ENCODE results near the gene MPP3.

MPP3 gene

DNA sequence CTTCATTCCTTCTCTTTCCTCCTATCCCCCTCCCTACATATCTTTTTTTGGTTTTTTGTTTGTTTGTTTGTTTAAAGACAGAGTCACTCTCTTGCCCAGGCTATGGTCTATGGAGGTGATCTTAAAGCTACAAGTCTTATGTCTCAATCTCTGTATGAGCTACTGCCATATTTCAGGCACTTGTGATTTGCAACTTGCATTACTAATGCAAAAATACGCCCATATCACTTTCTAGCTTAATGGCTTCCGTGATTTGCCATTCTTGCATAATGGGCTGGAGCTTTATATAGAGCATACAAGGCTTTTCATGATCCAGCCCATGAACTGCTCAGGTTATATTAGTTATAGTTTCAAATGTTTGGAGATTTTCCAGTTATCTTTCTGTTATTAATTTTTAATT is 45.2 kb downstream of the MPP3 start:
- TF ChIP-seq, protein P1, sequence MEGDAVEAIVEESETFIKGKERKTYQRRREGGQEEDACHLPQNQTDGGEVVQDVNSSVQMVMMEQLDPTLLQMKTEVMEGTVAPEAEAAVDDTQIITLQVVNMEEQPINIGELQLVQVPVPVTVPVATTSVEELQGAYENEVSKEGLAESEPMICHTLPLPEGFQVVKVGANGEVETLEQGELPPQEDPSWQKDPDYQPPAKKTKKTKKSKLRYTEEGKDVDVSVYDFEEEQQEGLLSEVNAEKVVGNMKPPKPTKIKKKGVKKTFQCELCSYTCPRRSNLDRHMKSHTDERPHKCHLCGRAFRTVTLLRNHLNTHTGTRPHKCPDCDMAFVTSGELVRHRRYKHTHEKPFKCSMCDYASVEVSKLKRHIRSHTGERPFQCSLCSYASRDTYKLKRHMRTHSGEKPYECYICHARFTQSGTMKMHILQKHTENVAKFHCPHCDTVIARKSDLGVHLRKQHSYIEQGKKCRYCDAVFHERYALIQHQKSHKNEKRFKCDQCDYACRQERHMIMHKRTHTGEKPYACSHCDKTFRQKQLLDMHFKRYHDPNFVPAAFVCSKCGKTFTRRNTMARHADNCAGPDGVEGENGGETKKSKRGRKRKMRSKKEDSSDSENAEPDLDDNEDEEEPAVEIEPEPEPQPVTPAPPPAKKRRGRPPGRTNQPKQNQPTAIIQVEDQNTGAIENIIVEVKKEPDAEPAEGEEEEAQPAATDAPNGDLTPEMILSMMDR (IDR thresholded peaks at IDR 0.05; ENCODE audit: extremely low read depth, missing control alignments) = no peak
- DNase-seq (ENCODE audit: low spot score) = no peak

DNA sequence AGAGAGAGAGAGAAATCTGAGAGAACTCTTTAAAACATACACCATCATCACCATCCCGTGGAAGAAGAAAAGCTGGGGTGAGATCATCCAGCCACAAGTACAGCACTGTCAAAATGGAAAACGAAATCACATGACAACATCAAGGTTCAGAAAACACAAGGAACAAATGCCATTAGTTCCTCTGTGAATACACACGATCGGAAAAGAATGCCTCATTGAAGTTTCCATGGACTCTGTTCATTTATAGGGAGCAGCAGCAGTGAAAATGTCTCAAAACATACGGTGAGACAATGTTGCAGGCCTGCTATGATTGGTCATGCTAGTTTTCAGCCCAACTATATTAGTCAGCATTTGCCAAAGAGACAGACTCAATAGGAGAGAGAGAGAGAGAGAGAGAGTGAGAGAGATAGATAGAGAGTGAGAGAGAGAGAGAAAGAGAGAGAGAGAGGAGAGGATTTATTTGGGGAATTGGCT is 48.3 kb downstream of the MPP3 start:
- DNase-seq (ENCODE audit: low spot score) = no peak
- TF ChIP-seq, protein P1 (IDR thresholded peaks at IDR 0.05; ENCODE audit: extremely low read depth, missing control alignments) = no peak

DNA sequence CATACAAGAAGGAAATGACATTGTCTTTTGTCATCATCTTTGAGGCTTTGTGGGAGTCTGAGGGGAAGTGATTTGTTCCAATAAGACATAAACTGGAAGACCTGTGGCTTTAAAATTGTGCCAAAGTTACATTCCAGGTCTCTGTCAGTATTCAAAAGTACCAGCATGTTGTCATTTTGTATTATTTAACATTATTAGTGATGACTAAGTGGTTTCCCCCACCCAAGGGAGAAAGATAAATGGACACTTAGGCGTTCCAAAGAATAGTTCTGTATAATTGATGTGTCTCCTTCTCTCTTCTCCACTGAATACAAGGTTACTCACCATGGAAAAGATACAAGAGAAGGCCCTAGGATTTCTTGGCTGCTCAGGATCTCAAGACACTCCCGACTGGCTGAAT is 48.9 kb downstream of the MPP3 start:
- no peak for DNase-seq (ENCODE audit: low spot score)
- TF ChIP-seq, protein P1 (IDR thresholded peaks at IDR 0.05; ENCODE audit: extremely low read depth, missing control alignments) = no peak

DNA sequence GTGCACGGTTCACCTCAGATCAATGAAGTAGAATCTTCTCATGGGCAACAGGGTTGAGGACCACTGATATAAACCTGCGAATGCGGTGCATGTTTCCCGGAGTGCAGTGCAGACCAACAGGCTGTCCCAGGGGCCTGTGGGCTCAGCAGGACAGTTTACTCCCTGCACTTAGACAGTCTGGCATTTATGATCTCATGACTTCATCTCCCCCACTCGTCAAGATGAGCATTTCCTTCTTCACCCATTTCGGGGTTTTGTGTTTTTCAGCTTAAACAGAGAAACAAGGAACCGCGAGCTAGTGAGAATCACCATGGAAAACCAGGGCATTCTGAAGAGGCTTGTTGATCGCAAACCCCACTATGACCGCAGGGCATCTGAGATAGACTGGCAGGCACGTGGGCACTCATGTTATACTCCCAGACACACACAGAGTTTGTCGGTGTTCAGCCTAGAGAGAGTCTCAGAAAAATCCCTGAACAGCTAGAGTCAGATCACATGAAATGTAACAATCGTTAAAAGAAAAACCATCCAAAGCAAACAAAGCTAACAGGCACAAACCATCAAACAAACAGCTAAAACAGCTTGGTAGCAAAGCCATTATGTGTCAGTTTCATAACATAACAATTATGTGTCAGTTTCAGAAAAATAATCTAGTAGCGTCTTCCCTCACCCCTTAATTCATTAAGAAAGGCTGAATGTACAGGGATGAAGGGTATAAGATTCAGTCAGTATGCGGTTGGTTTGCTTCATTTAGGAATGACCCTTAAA is 49.8 kb downstream of the MPP3 start:
- TF ChIP-seq, protein P1 (IDR thresholded peaks at IDR 0.05; ENCODE audit: extremely low read depth, missing control alignments) = no peak
- DNase-seq (ENCODE audit: low spot score) = no peak

DNA sequence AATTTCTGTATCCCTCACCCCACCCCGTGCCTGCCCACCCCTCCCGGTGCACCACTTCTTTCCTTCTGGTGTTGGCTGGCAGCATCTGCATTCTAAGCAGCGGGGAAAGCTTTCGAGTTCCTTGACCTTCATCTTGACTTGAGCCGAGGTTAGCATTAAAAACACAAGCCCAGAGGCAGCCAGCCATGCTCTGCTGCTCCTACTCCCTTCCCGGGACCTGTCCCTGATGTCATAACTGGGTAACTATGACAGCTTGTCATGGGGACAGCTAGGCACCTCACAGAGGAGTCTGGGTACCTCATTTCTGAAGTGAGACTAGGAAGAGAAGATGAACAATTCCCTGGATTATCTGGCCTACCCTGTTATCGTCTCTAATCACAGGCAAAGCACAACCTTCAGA is 52.8 kb downstream of the MPP3 start, which contains the start of gene CFAP97D1:
CFAP97D1 (plus strand) TSS at position 301 of the 400 bp plus-strand sequence; CDS start at position 329, 28 bp downstream.
- TF ChIP-seq, protein P1 (IDR thresholded peaks at IDR 0.05; ENCODE audit: extremely low read depth, missing control alignments) = no peak
- DNase-seq (ENCODE audit: low spot score) = no peak

DNA sequence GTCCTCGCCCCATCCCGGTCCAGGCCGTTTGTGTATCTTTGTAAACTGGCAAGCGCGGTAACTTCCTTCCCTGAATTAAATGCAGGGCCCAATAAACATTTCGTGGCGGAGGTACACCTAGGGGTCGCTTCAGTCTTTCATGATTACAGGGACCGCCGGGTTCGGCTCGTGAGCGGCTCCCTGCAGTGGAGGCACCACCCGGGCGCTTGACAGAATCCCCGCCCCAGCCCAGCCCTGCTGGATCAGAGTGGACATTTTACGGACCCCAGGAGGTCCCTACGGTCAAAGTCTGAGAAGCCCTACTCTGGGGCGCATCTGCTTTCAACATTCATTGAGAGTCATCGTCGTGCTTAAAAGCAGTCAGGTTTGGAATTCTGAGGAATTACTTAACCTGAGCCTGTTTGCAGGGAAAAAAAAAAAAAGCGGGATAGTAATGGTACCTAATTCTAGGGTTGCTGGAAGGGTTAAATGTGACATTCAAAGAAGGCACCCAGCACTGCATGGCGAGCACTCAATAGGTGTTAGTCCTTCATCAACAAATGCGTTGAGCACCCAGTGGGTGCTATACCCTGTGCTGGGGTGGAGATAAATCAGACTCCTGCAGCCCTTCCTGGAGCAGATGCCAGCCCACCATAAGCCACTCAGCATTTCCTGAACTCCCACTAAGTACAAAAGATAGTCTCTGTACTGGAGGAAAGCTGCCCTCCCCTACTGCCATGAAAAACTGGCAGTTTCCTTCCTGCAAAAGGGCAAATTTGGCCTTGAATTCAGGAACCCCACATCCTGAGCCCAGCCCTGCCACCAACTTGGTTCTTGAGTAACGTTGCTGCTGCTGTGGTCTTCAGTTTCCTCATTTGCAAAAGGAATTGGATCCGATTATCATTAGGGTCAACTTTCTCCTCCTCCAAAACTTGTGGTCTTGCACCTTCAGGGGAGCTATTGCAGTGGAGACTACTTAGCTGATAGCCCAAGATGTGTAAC is 53.5 kb downstream of the MPP3 start:
- no peak for DNase-seq (ENCODE audit: low spot score)

More for the DNA sequence above, 53.5 kb downstream of the MPP3 start:
- TF ChIP-seq, protein P1 (IDR thresholded peaks at IDR 0.05; ENCODE audit: extremely low read depth, missing control alignments) = no peak
